HepG2 (cell line): ENCODE results near the gene SINHCAF. TPM values are rescaled to one million over a fixed set of nuclear protein-coding genes. Genes with fewer than 3 reads are reported as not detected.

ENCODE experiments used
- ATAC-seq: fragments of 200-7000 bp; cut with Tn5 transposase; 3 replicates; pipeline ENCODE4 v1.9.1; 2020; ENCODE audit warnings: mild to moderate bottlenecking, moderate library complexity
- BruUV-seq: library from RNA; stranded (reverse); fragments of 400-500 nt; replicated peaks from 2 replicates; lab custom pipeline; 2021; lab: Mats Ljungman, UMichigan
- CTCF ChIA-PET: fragments of 300-600 bp; formaldehyde crosslinking; extraction: SDS; loops from one replicate; lab custom pipeline; 2021; ENCODE audit warnings: low total read pairs, inconsistent platforms, low intra/inter-chr PET ratio; lab: Yijun Ruan, JAX
- POLR2A ChIA-PET: fragments of 350-600 bp; sonication (Branson Sonifier 250); formaldehyde crosslinking; loops from one replicate; lab custom pipeline; 2020; ENCODE audit warnings: antibody characterized with exemption, inconsistent platforms; lab: Yijun Ruan, JAX
- DNase-seq: peaks from one replicate; pipeline ENCODE4 v3.0.0-alpha.2; 2015; ENCODE audit warnings: low spot score
- FAIRE-seq: peaks from 3 replicates; lab custom pipeline; 2011; peaks lifted over from hg19 to GRCh38; lab: Jason Lieb, UNC
- H2AFZ ChIP-seq: one replicate; pipeline ENCODE4 v1.6.1; 2011; ENCODE audit warnings: low read length, inconsistent platforms
- H3K27ac ChIP-seq: fragments of 300-600 bp; 3 replicates; pipeline ENCODE4 v1.8.0; 2011; ENCODE audit warnings: mixed run types, mild to moderate bottlenecking, mixed read lengths, low read length, inconsistent platforms; ENCODE audit not compliant: insufficient read depth; ENCODE audit errors: extremely low read length
- H3K27me3 ChIP-seq, 2 experiments: fragments of 200-600 bp in 1 of 2; 2 replicates in 1 of 2; 3 replicates in 1 of 2; pipeline versions ENCODE4 v1.6.0 to v1.8.0; 2011; ENCODE audit warnings: low read length in 2 of 2, mild to moderate bottlenecking in 2 of 2, moderate library complexity in 2 of 2, inconsistent platforms in 1 of 2; ENCODE audit not compliant: insufficient read depth in 2 of 2, control insufficient read depth in 1 of 2
- H3K36me3 ChIP-seq, 2 experiments: fragments of 200-600 bp in 1 of 2; replicated peaks in 1 of 2; 2 replicates in 1 of 2; 3 replicates in 1 of 2; pipeline versions ENCODE4 v1.5.1 to v1.8.0; 2011; ENCODE audit warnings: low read length in 2 of 2, inconsistent platforms in 1 of 2; ENCODE audit not compliant: insufficient read depth in 2 of 2, control insufficient read depth in 1 of 2
- H3K4me1 ChIP-seq: 2 replicates; pipeline ENCODE4 v1.5.1; 2012; ENCODE audit warnings: low read length, inconsistent platforms; ENCODE audit not compliant: insufficient read depth
- H3K4me2 ChIP-seq: 2 replicates; pipeline ENCODE4 v1.6.0; 2011; ENCODE audit warnings: low read depth, low read length, inconsistent platforms
- H3K4me3 ChIP-seq, 3 experiments: fragments of 200-600 bp in 1 of 3; sonication (generic), shearing (Covaris generic) in 1 of 3; replicated peaks in 1 of 3; 2 replicates each; pipeline ENCODE4 v1.5.1; 2011 to 2016; ENCODE audit warnings: low read length in 3 of 3, inconsistent platforms in 2 of 3, low read depth in 2 of 3, mild to moderate bottlenecking in 2 of 3, control low read depth in 1 of 3, mixed read lengths in 1 of 3; ENCODE audit not compliant: insufficient read depth in 1 of 3
- H3K79me2 ChIP-seq: one replicate; pipeline ENCODE4 v1.6.1; 2011; ENCODE audit warnings: low read length, inconsistent platforms; ENCODE audit not compliant: insufficient read depth
- H3K9ac ChIP-seq: 2 replicates; pipeline ENCODE4 v1.6.0; 2011; ENCODE audit warnings: mild to moderate bottlenecking, low read depth, low read length, inconsistent platforms; ENCODE audit not compliant: insufficient read depth
- H3K9me3 ChIP-seq: 2 replicates; pipeline ENCODE4 v1.5.1; 2012; ENCODE audit warnings: mild to moderate bottlenecking, low read length
- H4K20me1 ChIP-seq: 2 replicates; pipeline ENCODE4 v1.6.0; 2011; ENCODE audit warnings: inconsistent platforms, mild to moderate bottlenecking, low read length, moderate library complexity; ENCODE audit not compliant: insufficient read depth
- KLF15 ChIP-seq: sonication (generic); formaldehyde crosslinking; IDR thresholded peaks from 2 replicates; pipeline ENCODE4 v1.8.1; 2023; ENCODE audit warnings: borderline replicate concordance, mild to moderate bottlenecking, inconsistent platforms, missing genetic modification reagents, mixed read lengths
- RFX3 ChIP-seq: IDR thresholded peaks from 2 replicates; pipeline ENCODE4 v1.6.1; 2016; ENCODE audit warnings: missing biosample characterization, missing genetic modification reagents
- SIX1 ChIP-seq: sonication (generic); formaldehyde crosslinking; IDR thresholded peaks from 2 replicates; pipeline ENCODE4 v1.4.0; 2020; ENCODE audit warnings: missing genetic modification reagents, borderline replicate concordance
- SNAPC2 ChIP-seq: sonication (generic); formaldehyde crosslinking; IDR thresholded peaks from 2 replicates; pipeline ENCODE4 v1.8.1; 2022; ENCODE audit warnings: mild to moderate bottlenecking, missing genetic modification reagents
- THAP7 ChIP-seq: sonication (generic); formaldehyde crosslinking; IDR thresholded peaks from 2 replicates; pipeline ENCODE4 v1.8.1; 2023; ENCODE audit warnings: mild to moderate bottlenecking, missing genetic modification reagents
- WIZ ChIP-seq: sonication (generic); formaldehyde crosslinking; IDR thresholded peaks from 2 replicates; pipeline ENCODE4 v1.5.1; 2020; ENCODE audit warnings: mild to moderate bottlenecking, missing genetic modification reagents
- ZNF138 ChIP-seq: sonication (generic); formaldehyde crosslinking; IDR thresholded peaks from 2 replicates; pipeline ENCODE4 v1.5.0; 2020; ENCODE audit warnings: mild to moderate bottlenecking, low read depth, missing genetic modification reagents
- ZNF292 ChIP-seq: sonication (generic); formaldehyde crosslinking; IDR thresholded peaks from 2 replicates; pipeline ENCODE4 v1.8.1; 2022; ENCODE audit warnings: mild to moderate bottlenecking, low read depth, missing genetic modification reagents, borderline replicate concordance
- ZNF589 ChIP-seq: sonication (generic); formaldehyde crosslinking; conservative IDR thresholded peaks from 2 replicates; pipeline ENCODE4 v1.8.0; 2022; ENCODE audit warnings: mild to moderate bottlenecking, moderate library complexity, missing genetic modification reagents
- ZNF691 ChIP-seq: sonication (generic); formaldehyde crosslinking; IDR thresholded peaks from 2 replicates; pipeline ENCODE4 v1.4.0; 2020; ENCODE audit warnings: missing genetic modification reagents, low read depth, mild to moderate bottlenecking, borderline replicate concordance
- ZNF772 ChIP-seq: sonication (generic); formaldehyde crosslinking; IDR thresholded peaks from 2 replicates; pipeline ENCODE4 v1.5.0; 2020; ENCODE audit warnings: mild to moderate bottlenecking, missing genetic modification reagents
- WGBS: methylation state at CpG from one replicate; pipeline ENCODE4 v1.1.6; 2017; ENCODE audit warnings: low lambda C conversion rate; 5-methylcytosine and 5-hydroxymethylcytosine counted together
- in situ Hi-C: cut with HindIII; loops from 2 replicates; pipeline ENCODE4 v1.10.0; 2017; ENCODE audit warnings: low pct_unique_long_range_greater_than_20kb; ENCODE audit not compliant: extremely low pct_ligation_motif_present
- intact Hi-C: fragments of 100-400 bp; cut with micrococcal nuclease; formaldehyde crosslinking; loops from one replicate; pipeline ENCODE4 v1.10.0; 2022; ENCODE audit not compliant: unreplicated experiment
- polyA plus RNA-seq, 8 experiments: library from polyadenylated mRNA; depleted of rRNA in 3 of 8; stranded (reverse) in 7 of 8; unstranded in 1 of 8; fragments of >200 nt; fragmentation: Illumina TruSeq in 4 of 8; extraction: Trizol in 4 of 8; gene quantifications; 2 replicates each; pipeline versions ENCODE4 v1.2.1 to v1.2.3, GENCODE V29; 2011 to 2016; ENCODE audit warnings: low read depth in 4 of 8, missing spikeins in 1 of 8, mixed read lengths in 1 of 8; ENCODE audit not compliant: insufficient read depth in 1 of 8
- total RNA-seq, 5 experiments: library from RNA; depleted of rRNA; stranded (reverse); fragments of >200 nt; fragmentation: Illumina TruSeq; extraction: Trizol; gene quantifications; 2 replicates each; pipeline ENCODE4 v1.2.3, GENCODE V29; 2016; ENCODE audit warnings: low read depth in 1 of 5
- TF ChIP-seq, protein P1 (sequence below): sonication (generic); formaldehyde crosslinking; IDR thresholded peaks from 2 replicates; pipeline ENCODE4 v1.4.0; 2020; ENCODE audit warnings: missing genetic modification reagents
- TF ChIP-seq, protein P2 (sequence below): sonication (generic); formaldehyde crosslinking; IDR thresholded peaks from 2 replicates; pipeline ENCODE4 v1.5.0; 2020; ENCODE audit warnings: mild to moderate bottlenecking, missing genetic modification reagents
- TF ChIP-seq, protein P3 (sequence below): sonication (generic); formaldehyde crosslinking; IDR thresholded peaks from 2 replicates; pipeline ENCODE4 v1.9.0; 2022; ENCODE audit warnings: missing genetic modification reagents, mild to moderate bottlenecking, borderline replicate concordance

Gene SINHCAF
- total and polyA plus RNA-seq, 2 of the 13 experiments (the other 11 are each of a cell fraction or from before 2014, with no cell fraction given): 54.6 to 97.8 TPM

GRCh38 chr12:31257784-31258183 is 68.2 kb downstream of the SINHCAF start:
- intact Hi-C loops (loop anchor here (10.0 kb wide), 1 partner anchor 377 kb away; no protein-coding TSS in a partner anchor), in situ Hi-C loops (loop anchor here (10.0 kb wide), 1 partner anchor 377 kb away; no protein-coding TSS in a partner anchor)
- no peak for ATAC-seq
- no peak overlapping the region for H3K27ac ChIP-seq
- no peaks in the 10 kb centered on the region for H3K79me2 ChIP-seq
- no peaks in the 10 kb centered on the region for H3K9me3 ChIP-seq
- H2AFZ ChIP-seq: no peak overlapping the region
- BruUV-seq: no TSS peak
- ChIA-PET POLR2A (no interaction called here), CTCF (no interaction called here)
- H3K27me3 ChIP-seq: no peaks in the 10 kb centered on the region
- H3K4me3 ChIP-seq: no peak overlapping the region
- H3K4me2 ChIP-seq: no peak overlapping the region
- H3K9ac ChIP-seq: no peak overlapping the region
- DNase-seq: no peak
- H4K20me1 ChIP-seq: no peaks in the 10 kb centered on the region
- FAIRE-seq: no peak
- H3K4me1 ChIP-seq: no peaks in the 10 kb centered on the region
- WGBS: 55% methylated on average over 6 of the region's 6 CpGs
- H3K36me3 ChIP-seq: no peaks in the 10 kb centered on the region
- no peak for TF ChIP-seq SNAPC2
- TF ChIP-seq ZNF772 (CRISPR knock-in tag): no peak
- no peak for TF ChIP-seq WIZ (CRISPR knock-in tag)
- TF ChIP-seq ZNF138 (CRISPR knock-in tag): no peak
- no peak for TF ChIP-seq ZNF691 (CRISPR knock-in tag)
- TF ChIP-seq KLF15 (CRISPR knock-in tag): no peak
- no peak for TF ChIP-seq RFX3 (CRISPR knock-in tag)
- TF ChIP-seq, protein P1, sequence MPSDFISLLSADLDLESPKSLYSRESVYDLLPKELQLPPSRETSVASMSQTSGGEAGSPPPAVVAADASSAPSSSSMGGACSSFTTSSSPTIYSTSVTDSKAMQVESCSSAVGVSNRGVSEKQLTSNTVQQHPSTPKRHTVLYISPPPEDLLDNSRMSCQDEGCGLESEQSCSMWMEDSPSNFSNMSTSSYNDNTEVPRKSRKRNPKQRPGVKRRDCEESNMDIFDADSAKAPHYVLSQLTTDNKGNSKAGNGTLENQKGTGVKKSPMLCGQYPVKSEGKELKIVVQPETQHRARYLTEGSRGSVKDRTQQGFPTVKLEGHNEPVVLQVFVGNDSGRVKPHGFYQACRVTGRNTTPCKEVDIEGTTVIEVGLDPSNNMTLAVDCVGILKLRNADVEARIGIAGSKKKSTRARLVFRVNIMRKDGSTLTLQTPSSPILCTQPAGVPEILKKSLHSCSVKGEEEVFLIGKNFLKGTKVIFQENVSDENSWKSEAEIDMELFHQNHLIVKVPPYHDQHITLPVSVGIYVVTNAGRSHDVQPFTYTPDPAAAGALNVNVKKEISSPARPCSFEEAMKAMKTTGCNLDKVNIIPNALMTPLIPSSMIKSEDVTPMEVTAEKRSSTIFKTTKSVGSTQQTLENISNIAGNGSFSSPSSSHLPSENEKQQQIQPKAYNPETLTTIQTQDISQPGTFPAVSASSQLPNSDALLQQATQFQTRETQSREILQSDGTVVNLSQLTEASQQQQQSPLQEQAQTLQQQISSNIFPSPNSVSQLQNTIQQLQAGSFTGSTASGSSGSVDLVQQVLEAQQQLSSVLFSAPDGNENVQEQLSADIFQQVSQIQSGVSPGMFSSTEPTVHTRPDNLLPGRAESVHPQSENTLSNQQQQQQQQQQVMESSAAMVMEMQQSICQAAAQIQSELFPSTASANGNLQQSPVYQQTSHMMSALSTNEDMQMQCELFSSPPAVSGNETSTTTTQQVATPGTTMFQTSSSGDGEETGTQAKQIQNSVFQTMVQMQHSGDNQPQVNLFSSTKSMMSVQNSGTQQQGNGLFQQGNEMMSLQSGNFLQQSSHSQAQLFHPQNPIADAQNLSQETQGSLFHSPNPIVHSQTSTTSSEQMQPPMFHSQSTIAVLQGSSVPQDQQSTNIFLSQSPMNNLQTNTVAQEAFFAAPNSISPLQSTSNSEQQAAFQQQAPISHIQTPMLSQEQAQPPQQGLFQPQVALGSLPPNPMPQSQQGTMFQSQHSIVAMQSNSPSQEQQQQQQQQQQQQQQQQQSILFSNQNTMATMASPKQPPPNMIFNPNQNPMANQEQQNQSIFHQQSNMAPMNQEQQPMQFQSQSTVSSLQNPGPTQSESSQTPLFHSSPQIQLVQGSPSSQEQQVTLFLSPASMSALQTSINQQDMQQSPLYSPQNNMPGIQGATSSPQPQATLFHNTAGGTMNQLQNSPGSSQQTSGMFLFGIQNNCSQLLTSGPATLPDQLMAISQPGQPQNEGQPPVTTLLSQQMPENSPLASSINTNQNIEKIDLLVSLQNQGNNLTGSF (CRISPR knock-in tag): no peak
- no peak for TF ChIP-seq THAP7
- no peak for TF ChIP-seq ZNF292 (CRISPR knock-in tag)
- TF ChIP-seq, protein P2, sequence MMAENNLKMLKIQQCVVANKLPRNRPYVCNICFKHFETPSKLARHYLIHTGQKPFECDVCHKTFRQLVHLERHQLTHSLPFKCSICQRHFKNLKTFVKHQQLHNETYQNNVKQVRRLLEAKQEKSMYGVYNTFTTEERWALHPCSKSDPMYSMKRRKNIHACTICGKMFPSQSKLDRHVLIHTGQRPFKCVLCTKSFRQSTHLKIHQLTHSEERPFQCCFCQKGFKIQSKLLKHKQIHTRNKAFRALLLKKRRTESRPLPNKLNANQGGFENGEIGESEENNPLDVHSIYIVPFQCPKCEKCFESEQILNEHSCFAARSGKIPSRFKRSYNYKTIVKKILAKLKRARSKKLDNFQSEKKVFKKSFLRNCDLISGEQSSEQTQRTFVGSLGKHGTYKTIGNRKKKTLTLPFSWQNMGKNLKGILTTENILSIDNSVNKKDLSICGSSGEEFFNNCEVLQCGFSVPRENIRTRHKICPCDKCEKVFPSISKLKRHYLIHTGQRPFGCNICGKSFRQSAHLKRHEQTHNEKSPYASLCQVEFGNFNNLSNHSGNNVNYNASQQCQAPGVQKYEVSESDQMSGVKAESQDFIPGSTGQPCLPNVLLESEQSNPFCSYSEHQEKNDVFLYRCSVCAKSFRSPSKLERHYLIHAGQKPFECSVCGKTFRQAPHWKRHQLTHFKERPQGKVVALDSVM (CRISPR knock-in tag): no peak
- TF ChIP-seq SIX1 (CRISPR knock-in tag): no peak
- TF ChIP-seq, protein P3, sequence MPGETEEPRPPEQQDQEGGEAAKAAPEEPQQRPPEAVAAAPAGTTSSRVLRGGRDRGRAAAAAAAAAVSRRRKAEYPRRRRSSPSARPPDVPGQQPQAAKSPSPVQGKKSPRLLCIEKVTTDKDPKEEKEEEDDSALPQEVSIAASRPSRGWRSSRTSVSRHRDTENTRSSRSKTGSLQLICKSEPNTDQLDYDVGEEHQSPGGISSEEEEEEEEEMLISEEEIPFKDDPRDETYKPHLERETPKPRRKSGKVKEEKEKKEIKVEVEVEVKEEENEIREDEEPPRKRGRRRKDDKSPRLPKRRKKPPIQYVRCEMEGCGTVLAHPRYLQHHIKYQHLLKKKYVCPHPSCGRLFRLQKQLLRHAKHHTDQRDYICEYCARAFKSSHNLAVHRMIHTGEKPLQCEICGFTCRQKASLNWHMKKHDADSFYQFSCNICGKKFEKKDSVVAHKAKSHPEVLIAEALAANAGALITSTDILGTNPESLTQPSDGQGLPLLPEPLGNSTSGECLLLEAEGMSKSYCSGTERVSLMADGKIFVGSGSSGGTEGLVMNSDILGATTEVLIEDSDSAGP (CRISPR knock-in tag): no peak
- TF ChIP-seq ZNF589 (CRISPR knock-in tag): no peak
